Suprapubic skin (tissue), 3 donors: ENCODE results near the gene WDR74.

Experiments
- POLR2AphosphoS5 ChIP-seq, 3 donors: sonication (generic); formaldehyde crosslinking; IDR thresholded peaks; one replicate each; pipeline ENCODE4 v1.6.1; 2017; ENCODE audit warnings: antibody characterized with exemption in 3 of 3
- TF ChIP-seq, protein P1 (sequence below), 2 donors: fragments of 200-600 bp in 1 of 2; fragments of 450-650 bp in 1 of 2; sonication (generic) in 1 of 2; IDR thresholded peaks; one replicate each; pipeline ENCODE4 v1.5.1; 2016 to 2019; ENCODE audit warnings: antibody characterized with exemption in 2 of 2, mild to moderate bottlenecking in 1 of 2, moderate library complexity in 1 of 2

DNA sequence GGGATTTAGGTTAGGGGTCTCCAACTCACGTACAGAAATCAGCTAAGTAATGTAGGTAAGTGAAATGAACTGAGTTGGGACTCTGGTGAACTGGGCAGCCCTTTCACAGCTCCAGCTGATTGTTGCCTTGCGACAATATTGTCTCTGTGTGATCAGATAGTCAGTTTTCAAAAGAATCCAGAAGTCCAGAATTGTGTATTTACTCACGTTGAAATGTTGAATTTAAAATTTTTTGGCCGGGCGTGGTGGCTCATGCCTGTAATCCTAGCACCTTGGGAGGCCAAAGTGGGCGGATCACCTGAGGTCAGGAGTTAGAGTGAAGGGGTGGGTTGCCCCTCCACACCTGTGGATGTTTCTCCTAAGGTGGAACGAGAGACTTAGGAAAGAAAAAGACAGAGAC lies 18.8 kb upstream of the WDR74 start:
- no peak for TF ChIP-seq POLR2AphosphoS5 (IDR thresholded peaks at IDR 0.05)
- TF ChIP-seq, protein P1, sequence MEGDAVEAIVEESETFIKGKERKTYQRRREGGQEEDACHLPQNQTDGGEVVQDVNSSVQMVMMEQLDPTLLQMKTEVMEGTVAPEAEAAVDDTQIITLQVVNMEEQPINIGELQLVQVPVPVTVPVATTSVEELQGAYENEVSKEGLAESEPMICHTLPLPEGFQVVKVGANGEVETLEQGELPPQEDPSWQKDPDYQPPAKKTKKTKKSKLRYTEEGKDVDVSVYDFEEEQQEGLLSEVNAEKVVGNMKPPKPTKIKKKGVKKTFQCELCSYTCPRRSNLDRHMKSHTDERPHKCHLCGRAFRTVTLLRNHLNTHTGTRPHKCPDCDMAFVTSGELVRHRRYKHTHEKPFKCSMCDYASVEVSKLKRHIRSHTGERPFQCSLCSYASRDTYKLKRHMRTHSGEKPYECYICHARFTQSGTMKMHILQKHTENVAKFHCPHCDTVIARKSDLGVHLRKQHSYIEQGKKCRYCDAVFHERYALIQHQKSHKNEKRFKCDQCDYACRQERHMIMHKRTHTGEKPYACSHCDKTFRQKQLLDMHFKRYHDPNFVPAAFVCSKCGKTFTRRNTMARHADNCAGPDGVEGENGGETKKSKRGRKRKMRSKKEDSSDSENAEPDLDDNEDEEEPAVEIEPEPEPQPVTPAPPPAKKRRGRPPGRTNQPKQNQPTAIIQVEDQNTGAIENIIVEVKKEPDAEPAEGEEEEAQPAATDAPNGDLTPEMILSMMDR (IDR thresholded peaks at IDR 0.05) = no peak
